DLD1 (cell line): ENCODE data around the gene IQGAP1.
"Not testable (repeated sequence)": the region's sequence is repeated elsewhere in the genome, so short reads cannot be mapped to it uniquely, and the experiment has no call there.

Source experiments
- in situ Hi-C: cut with HindIII; loops from 2 replicates; pipeline ENCODE4 v1.10.0; 2017; ENCODE audit warnings: low sequenced_read_pairs

Gene IQGAP1, protein sequence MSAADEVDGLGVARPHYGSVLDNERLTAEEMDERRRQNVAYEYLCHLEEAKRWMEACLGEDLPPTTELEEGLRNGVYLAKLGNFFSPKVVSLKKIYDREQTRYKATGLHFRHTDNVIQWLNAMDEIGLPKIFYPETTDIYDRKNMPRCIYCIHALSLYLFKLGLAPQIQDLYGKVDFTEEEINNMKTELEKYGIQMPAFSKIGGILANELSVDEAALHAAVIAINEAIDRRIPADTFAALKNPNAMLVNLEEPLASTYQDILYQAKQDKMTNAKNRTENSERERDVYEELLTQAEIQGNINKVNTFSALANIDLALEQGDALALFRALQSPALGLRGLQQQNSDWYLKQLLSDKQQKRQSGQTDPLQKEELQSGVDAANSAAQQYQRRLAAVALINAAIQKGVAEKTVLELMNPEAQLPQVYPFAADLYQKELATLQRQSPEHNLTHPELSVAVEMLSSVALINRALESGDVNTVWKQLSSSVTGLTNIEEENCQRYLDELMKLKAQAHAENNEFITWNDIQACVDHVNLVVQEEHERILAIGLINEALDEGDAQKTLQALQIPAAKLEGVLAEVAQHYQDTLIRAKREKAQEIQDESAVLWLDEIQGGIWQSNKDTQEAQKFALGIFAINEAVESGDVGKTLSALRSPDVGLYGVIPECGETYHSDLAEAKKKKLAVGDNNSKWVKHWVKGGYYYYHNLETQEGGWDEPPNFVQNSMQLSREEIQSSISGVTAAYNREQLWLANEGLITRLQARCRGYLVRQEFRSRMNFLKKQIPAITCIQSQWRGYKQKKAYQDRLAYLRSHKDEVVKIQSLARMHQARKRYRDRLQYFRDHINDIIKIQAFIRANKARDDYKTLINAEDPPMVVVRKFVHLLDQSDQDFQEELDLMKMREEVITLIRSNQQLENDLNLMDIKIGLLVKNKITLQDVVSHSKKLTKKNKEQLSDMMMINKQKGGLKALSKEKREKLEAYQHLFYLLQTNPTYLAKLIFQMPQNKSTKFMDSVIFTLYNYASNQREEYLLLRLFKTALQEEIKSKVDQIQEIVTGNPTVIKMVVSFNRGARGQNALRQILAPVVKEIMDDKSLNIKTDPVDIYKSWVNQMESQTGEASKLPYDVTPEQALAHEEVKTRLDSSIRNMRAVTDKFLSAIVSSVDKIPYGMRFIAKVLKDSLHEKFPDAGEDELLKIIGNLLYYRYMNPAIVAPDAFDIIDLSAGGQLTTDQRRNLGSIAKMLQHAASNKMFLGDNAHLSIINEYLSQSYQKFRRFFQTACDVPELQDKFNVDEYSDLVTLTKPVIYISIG (N-terminal part only)

DNA sequence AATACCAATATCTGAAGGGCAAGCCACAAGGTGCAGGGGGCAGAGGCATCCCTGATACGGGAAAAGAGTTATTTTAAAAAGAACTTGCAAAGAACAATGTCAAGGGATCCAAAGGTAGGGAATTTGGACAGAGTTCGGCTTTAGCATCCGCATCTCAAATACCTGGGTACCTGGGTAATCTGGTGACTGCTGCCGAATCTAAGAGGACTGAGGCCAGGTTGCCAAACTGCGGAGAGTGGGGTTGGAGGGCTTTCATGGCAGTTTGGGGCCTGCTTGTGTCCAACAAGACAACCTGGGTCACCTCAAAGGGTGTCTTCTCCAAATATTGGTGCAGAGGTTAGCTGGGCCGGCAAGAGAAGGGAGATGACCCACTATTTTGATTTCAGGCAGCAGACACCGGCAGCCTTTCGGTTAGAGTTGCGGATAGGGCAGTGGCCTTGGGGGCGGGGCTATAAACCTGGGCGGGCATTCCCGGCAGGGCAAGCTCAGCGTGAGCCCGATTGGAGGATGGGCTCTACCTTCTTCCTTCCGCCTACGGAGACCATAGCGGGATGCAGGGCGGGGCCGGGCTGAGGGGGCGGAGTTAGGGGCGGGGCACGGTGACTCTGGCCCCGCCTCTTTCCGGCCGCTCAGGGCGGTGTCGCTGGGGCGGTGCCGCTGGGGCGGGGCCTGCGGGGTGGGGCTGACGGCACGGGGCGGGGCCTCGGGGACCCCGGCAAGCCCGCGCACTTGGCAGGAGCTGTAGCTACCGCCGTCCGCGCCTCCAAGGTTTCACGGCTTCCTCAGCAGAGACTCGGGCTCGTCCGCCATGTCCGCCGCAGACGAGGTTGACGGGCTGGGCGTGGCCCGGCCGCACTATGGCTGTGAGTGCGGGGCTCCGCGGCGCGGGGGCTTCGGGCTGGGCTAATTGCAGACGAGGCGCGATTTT lies at the start of gene IQGAP1:
Gene IQGAP1 (plus strand): TSS at position 709 of the 928 bp plus-strand sequence. CDS start 100 bp downstream, at position 809.
- in situ Hi-C loops: no loop called here

DNA sequence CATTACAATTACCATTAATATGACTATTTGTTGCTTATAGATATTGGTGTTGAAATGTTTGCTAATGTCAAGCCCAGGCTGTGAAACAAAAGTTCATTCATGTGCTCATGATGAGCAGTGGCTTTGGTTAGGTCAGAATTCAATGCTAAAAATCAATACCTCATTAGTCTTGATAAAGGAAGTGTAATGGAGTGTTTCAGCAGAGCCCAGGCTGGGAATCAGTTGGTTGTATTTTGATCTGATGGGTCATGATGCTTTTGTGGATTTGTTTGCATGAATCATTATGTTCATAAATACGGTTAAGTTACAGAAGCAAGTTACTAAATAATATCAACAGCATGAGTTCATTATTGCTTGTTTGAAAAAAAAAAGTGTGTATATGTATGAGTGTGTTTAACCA lies 49.5 kb upstream of the IQGAP1 start:
- in situ Hi-C loops: no loop called here

DNA sequence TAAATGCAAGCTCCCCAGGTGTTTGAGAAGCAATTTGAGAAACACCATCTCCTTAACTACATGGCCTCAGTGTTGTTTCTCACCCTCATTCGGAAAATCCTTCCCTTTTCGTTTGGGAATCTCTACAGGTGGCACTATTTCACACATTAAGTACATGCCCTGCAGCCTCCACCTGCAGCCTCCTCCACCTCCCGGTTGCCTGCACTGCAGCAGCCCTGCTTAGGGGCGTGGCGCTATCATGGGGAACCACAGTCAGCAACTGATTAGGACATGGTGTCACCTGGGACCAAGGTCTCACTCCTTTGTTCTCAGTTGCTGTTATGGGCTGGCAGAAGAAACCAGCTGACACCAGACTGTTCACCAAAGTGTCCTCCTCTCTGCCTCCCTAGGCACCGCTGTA lies 47.7 kb upstream of the IQGAP1 start:
- in situ Hi-C loops: no loop called here

DNA sequence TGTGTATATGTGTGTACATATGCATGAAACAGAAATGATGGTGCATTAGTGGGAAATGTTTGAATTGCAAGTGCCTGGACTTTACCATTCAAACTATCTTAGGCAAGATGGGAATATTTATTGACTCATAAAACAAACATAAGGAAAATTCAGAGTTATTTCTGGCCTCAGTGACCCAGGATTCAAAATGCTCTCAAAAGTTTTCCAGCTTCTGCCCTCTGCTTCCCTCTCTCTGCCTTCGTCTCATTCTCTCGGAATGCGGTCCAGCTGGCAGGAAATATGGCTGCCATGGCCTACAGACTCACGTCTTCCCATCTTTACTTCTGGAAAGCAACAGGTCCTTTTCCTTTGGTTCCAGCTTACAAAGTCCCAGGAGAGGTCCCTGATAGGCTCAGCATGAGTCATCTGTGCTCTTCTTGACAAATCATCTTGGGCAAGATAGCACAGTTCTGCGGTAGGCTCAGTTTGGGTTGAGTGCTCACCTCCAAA lies 44.7 kb upstream of the IQGAP1 start:
- in situ Hi-C loops: no loop called here

DNA sequence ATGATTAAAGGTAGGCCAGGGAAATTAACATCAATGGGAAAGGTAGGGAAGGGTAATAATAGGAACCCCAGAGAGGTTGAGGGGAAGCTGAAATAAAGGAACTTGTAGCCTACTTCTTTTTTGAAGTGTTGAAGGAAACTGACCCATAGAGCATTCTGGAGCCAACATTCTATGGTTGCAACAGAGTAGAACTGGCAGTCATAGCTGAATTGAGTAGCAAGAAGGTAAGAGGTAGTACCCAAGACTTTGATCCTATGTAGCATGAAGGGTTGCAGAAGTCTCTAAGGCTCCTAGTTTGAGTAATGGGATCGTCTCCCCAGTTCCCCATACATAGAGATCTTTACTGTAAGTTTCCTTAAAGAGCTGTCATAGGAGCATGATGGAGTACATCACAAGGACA lies 43.4 kb upstream of the IQGAP1 start:
- in situ Hi-C loops: no loop called here

DNA sequence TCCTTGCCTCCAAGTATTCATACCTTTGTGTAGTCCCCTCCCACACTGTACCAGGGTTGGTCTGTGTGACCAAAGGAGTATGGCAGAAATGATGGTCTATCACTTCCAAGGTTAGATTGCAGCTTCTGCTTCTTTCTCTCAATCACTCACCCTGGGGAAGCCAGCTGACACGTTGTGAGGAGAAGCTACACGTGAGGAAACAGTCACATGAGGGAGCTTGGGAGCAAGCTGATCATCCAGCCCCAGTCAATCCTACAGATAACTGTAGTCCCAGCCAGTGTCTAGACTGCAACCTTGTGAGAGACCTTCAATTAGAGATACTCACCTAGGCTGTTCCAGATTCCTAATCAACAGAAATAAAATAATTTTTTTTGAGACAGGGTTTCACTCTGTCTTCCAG lies 42.2 kb upstream of the IQGAP1 start:
- in situ Hi-C loops: no loop called here

DNA sequence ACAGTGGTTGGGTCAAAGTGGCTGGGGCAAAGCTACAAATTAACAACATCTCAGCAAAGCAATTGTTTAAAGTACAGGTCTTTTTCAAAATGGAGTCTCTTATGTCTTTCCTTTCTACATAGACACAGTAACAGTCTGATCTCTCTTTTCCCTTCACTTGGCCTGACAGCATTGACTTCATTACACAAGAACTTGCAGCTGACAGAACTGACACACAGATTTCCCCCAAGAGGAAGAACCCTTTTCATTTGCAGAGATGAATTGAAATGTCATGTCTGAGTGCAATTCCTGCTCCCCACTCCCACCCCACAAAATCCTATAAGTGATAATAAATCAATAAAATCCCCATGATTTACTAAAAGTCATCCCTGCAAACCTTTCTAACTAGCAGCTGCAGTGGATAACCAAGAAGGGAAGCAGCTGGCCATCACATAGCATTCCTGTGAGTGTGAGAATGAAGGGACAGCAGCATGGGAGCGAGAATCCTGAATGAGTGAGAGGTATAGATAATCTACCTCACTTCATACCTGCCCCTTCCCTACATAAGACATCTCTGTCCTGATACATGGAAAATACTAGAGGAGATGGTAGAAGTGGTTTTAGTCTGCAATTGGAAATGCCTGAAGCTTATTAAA lies 40.5 kb upstream of the IQGAP1 start:
- in situ Hi-C loops: not testable (repeated sequence)

DNA sequence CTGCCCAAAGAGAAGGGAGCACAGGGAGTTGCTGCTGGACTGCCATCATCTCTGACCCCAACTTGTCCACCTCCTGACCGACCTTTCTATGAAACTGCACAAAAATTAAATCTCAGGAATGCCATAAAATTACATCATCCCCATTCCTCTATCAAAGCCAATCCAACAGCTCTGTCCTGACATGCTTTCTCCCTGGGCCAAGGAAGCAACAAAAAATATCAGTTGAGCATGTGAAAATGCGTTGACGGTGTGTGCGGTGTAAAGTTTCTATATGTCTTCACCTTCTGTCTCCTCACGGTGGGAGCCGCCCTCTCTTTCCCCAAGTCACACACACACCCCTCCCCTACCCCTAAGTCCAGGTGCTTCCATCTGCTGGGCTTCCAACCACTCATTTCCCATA lies 39.6 kb upstream of the IQGAP1 start:
- in situ Hi-C loops: no loop called here

DNA sequence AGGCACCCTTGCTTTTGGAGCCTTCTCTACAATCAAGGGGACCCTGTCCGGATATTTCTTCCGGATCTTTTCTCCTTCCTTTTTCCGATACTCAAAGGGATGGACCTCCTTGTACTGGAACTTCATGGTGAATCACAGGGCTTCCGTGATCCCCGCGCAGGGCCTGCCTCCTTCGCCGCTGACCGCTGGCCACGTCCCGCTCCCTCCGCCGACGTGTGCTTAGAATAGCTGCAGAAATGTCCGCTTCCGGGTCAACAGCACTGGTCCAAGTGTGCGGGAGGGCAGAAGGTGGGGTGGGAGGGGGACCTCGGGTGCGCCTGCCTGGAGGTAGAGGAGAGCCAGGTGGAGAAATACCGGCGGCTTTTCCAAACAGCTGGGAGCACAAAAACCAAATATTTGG lies 39.0 kb upstream of the IQGAP1 start:
- in situ Hi-C loops: no loop called here

DNA sequence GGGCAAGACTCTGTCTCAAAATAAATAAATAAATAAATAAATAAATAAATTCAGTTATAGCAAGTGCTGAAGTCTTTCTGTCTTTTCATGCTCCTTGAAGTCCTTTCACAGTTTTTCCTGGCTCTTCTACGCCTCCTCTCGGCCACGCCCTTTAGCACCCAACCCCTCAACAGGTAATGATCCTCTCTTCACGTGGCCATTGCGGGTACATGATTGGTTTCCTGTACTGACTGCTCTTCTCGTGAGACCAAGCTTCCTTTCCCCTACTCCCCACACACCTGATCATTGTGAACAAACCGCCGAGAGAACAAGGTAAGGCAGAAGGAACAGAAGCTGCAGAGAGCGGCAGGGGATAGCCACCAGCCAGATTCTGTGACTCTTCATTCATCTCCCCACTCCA lies 38.2 kb upstream of the IQGAP1 start:
- in situ Hi-C loops: no loop called here

DNA sequence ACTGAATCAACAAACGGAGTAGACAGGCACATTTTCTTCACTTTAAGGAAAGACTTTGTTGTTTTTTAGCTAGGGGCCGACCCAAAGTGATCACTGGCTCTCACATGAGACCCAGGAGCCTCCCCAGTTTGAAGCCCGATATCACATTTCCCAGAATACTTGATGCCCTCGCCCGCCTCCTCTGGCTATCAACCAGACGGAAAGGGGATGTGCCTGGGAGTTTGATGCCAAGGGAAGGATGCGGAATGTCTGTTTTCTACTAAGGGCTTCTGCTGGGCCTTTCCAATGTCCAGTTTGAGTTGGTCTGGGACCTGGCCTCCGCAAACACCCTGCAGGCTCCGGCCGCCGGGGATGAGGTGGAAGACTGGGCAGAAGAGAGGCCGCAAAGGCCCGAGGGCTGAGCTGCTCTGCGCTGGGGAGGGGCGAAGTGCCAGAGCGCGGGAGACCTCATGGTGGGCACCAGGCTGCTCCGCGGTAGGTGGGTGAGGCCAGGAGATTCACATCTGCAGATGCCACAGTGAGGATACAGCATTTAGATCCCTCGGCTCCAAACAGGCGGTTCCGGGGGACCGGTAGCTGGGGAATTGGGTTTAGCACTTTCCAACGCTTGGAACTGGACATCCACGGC lies 36.4 kb upstream of the IQGAP1 start:
- in situ Hi-C loops: no loop called here

DNA sequence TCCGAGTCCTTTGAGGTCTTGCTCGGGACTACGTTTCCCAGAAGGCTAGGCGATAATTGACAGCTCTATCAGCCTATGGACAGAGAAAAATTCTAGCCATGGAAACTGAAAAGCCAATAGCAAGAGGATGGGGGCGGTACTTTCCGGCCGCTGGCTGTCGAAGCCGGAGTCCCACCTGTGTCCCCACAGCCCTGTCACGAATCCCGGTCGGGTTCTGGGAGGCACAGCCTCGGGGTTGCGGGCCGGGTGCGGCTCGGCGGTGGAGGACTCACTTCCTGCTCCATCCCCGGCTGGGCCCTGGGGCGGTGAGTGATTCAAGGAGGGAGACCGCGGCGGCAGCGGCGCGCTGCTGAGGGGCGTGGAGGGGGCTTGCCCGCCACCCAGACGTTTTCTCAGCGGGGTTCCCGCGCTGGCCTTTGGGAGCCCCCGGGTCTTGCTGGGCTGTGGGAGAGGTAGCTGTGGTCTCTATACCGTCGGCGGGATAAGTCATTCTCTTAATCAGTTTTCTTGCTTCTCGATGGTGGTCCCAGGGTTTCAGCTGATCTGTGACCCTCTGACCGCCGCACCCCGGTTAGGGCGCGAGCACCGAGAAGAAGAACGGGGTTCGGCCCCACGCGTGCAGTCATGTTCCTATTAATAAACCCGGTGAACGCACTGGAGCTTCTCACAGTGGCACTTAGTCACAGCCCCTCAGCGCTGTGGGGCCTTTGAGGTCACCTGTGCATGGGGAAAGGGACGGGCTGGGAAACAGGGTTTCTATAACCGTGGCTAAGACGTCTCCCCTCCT lies 35.7 kb upstream of the IQGAP1 start, which contains the start of gene ZNF774:
Gene ZNF774 (plus strand): TSS at position 178 of the 787 bp plus-strand sequence. CDS start 2,377 bp downstream, outside the sequence.
- in situ Hi-C loops: no loop called here

DNA sequence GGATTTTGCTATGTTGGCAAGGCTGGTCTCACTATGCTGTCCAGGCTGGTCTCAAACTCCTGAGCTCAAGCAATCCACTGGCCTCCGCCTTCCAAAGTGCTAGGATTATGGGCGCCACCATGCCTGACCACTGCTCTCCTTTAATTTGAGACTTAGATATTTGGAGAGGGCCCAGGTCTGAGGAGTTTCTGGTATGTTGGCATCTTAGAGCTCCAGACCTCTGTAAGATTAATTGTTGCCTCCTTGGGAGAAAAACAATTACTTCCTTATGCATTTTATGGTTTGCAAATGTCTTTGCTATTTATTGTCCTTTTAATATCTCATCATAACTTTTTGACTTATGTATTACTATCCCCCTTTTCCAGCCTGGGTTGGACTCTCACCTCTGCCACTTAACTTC lies 33.1 kb upstream of the IQGAP1 start:
- in situ Hi-C loops: no loop called here

DNA sequence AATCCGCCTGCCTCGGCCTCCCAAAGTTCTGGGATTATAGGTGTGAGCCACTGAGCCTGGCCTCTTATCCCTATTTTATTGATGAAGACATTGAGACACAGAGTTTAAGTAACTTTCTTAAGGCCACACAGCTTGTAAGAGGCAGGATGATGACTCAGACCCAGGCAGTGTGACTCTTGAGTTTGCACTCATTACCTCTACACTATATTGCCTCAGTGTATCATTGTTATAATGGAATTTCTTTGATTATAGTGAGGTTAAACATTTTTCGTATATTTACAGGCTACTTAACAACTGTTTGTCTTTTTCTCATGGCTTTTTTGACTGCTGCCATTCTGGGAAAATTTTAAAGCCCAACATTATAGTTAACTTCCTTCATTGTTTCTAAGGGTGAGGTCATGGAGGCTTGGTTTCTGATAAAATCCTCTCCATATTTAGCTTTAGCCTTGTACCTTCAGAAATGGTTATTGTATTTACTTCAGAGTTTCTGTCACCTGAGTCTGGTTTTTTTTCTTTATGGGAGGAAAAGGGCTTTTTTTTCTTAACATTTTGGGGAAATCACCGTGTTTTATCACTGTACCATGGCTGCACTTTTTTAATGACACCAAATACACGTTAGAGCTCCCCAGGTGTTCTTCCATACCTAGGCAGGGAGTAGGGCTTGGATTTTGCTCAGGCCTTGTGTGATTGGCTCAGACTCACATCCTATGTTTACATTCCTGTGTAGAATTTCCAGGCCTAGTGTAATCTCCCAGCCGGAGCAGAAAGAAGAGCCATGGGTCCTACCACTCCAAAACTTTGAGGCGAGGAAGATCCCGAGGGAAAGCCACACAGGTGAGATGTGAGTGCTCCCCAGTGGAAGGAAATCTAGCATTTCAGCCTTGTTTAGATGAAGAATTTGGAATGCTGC lies 29.7 kb upstream of the IQGAP1 start:
- in situ Hi-C loops: no loop called here

DNA sequence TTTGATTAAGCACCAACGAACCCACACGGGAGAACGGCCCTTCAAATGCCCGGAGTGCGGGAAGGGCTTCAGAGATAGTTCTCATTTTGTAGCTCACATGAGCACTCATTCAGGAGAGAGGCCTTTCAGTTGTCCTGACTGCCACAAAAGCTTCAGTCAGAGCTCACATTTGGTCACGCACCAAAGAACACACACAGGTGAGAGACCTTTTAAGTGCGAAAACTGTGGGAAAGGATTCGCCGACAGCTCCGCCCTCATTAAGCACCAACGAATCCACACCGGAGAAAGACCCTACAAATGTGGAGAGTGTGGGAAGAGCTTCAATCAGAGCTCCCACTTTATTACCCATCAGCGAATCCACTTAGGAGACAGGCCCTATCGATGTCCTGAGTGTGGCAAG lies 27.3 kb upstream of the IQGAP1 start:
- in situ Hi-C loops: no loop called here

DNA sequence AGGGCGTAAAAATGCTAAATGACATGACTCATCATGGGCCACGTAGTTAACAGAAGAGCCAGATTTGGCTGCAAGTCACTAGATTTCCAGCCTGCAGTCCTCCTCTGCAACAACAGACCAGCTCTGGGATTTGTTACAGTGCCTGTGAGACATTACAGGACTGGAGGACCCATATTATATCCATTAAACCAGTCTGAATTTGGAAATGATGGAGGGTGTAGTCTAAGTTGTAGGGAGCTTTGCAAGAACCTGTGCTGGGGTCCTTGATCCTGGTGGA lies 25.2 kb upstream of the IQGAP1 start:
- in situ Hi-C loops: no loop called here

DNA sequence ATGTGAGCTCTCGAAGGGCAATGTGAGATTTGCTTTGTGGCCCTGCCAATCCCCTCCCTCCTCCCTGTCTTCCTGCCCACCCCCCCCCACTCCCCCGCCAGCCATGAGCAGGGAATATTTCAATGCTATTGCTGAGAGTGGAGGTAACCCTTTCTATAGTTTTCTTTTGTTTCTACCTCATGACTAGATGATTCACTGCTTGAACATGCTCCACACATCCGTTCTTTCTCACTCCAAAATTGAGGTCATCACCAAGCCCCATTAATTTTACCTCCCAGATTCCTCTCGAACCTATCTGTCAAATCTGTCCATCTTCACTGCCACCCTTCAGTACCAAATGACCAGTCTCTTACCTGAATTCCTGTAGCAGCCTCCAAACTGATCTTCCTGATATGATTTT lies 23.8 kb upstream of the IQGAP1 start:
- in situ Hi-C loops: no loop called here
